PC-9 (cell line): ENCODE results near the gene HAND1.

Source experiments
- CTCF ChIP-seq: fragments of 200-600 bp; sonication (generic); conservative IDR thresholded peaks from 2 replicates; pipeline ENCODE4 v1.6.1; 2017; ENCODE audit warnings: mixed run types, antibody characterized with exemption, mild to moderate bottlenecking, moderate library complexity
- EZH2 ChIP-seq: fragments of 200-600 bp; sonication (generic); IDR thresholded peaks from 2 replicates; pipeline ENCODE4 v1.8.0; 2017; ENCODE audit warnings: antibody characterized with exemption, low read depth

GRCh38 chr5:154523104-154523503 is 45.1 kb upstream of the HAND1 start:
- TF ChIP-seq CTCF: no peak
- no peak for TF ChIP-seq EZH2
